ENCODE results near the gene IER5.

Gene IER5

GRCh38 chr1:181123173-181123572, 34.7 kb downstream of the IER5 start:
- H3K4me3 ChIP-seq (ENCODE audit: low read depth, low read length) = no peak overlapping the region
- in situ Hi-C loops (cut with HindIII; ENCODE audit: low sequenced_read_pairs) = no loop called here
- no peak for TF ChIP-seq CTCF (IDR thresholded peaks at IDR 0.05; ENCODE audit: low read depth, low read length)

GRCh38 chr1:181124291-181124751, 35.8 kb downstream of the IER5 start:
- no peak overlapping the region for H3K4me3 ChIP-seq (ENCODE audit: low read depth, low read length)
- no peak for TF ChIP-seq CTCF (IDR thresholded peaks at IDR 0.05; ENCODE audit: low read depth, low read length)
- in situ Hi-C loops (cut with HindIII; ENCODE audit: low sequenced_read_pairs) = no loop called here
- no peak for DNase-seq (ENCODE audit: low read depth, low spot score)

More at GRCh38 chr1:181123173-181123572, 34.7 kb downstream of the IER5 start:
- no peak for DNase-seq (ENCODE audit: low read depth, low spot score)

GRCh38 chr1:181126289-181126688, 37.8 kb downstream of the IER5 start:
- TF ChIP-seq CTCF (IDR thresholded peaks at IDR 0.05; ENCODE audit: low read depth, low read length) = no peak
- no peak for DNase-seq (ENCODE audit: low read depth, low spot score)
- no peak overlapping the region for H3K4me3 ChIP-seq (ENCODE audit: low read depth, low read length)
- in situ Hi-C loops (cut with HindIII; ENCODE audit: low sequenced_read_pairs) = no loop called here

- in situ Hi-C loops (cut with HindIII; ENCODE audit: low sequenced_read_pairs) = no loop called here
These were observed 38.5 kb downstream of the IER5 start for GRCh38 chr1:181126871-181127587.

GRCh38 chr1:181127898-181128453, 39.5 kb downstream of the IER5 start:
- no peak overlapping the region for H3K4me3 ChIP-seq (ENCODE audit: low read depth, low read length)
- no peak for DNase-seq (ENCODE audit: low read depth, low spot score)
- in situ Hi-C loops (cut with HindIII; ENCODE audit: low sequenced_read_pairs) = no loop called here
- TF ChIP-seq CTCF (IDR thresholded peaks at IDR 0.05; ENCODE audit: low read depth, low read length) = no peak

More at GRCh38 chr1:181126871-181127587, 38.5 kb downstream of the IER5 start:
- no peak for DNase-seq (ENCODE audit: low read depth, low spot score)
- no peak overlapping the region for H3K4me3 ChIP-seq (ENCODE audit: low read depth, low read length)
- TF ChIP-seq CTCF (IDR thresholded peaks at IDR 0.05; ENCODE audit: low read depth, low read length) = no peak

GRCh38 chr1:181128592-181129497, 40.3 kb downstream of the IER5 start:
- DNase-seq (ENCODE audit: low read depth, low spot score) = no peak
- TF ChIP-seq CTCF (IDR thresholded peaks at IDR 0.05; ENCODE audit: low read depth, low read length) = no peak
- H3K4me3 ChIP-seq (ENCODE audit: low read depth, low read length) = no peak overlapping the region
- in situ Hi-C loops (cut with HindIII; ENCODE audit: low sequenced_read_pairs) = no loop called here

Measured in astrocyte of the spinal cord (primary cell).